Activated naive CD8-positive, alpha-beta T cell treated with anti-CD3 and anti-CD28 coated beads, Interleukin-2, amount 50 U/mL, for 16 hours (primary cell): Measurements from ENCODE around the gene EXOSC2.

Experiments
- DNase-seq: peaks from one replicate; pipeline ENCODE4 v3.0.0-alpha.2; 2020; ENCODE audit warnings: low read depth, low spot score

The EXOSC2 gene

GRCh38 chr9:130696139-130696650, 2.6 kb downstream of the EXOSC2 start:
- DNase-seq = no peak

- no peak for DNase-seq
Observed at GRCh38 chr9:130696996-130697395, 3.4 kb downstream of the EXOSC2 start.

DNA sequence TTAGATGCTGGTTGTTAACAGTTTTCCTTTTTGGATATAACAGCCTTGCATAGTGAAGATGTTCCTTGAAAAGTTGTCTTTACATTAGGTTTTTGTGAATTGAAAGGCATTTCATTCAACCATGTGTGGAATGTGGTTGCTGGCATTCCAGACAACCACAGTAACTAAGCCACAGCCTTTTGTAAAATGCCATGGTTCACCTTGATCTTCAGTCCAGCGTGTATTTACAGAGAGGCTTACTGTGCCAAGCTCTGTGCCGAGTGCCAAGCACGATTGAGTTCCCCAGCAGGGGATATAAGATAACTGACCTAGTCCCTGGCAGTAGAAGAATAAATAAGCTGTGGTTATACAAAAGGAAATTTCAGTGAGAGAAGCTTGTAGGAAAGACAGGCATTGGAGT, 4.9 kb downstream of the EXOSC2 start:
- no peak for DNase-seq

- no peak for DNase-seq
Observed at GRCh38 chr9:130699047-130699446, 5.5 kb downstream of the EXOSC2 start.

DNA sequence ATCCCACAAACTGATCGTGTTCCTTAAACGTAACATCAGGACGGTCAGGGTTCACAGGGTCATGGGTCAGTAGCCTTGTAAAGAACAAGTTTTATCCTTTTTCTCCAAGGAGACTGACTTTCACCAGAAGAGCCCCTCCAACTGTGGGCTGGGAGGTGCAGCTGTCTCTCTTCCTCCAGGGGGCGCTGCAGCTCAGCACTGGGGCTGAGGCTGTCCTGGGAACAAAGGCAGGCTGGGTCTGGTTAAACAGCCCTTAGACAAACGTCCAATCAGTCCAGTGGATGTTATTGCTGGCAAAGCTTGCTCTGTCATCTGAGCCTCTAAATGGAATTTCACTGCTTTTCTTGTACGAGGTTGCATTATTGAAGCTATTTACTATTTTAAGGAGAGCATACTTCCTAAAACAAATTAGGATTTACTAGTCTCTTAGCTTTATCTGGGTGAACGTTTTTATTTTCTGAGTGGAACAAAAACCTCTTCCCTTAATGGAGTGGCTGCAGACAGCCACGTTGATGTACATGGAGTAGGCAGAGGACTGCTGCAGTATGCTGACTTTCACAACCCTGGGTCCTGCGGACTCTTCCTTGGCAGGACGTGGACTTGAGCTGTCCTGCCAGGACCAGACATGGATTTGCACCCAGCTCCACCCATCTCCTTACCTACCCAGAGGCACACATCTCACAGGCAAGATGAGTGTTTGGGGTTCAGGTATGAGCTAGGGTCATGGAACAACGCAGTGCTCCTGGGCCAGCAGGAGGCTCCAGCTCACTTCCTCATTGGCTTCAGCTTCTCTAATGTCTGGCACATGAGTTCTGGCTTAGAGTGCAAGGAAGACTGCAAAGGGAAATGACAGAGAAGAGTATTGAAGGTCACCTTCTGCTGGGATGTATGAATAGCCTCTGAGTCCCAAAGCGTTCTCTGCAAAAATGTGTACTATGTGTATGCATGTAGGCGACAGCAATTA, 7.8 kb downstream of the EXOSC2 start:
- peak; percentile 42 for DNase-seq

- DNase-seq = no peak
Observed at GRCh38 chr9:130703501-130703900, 9.9 kb downstream of the EXOSC2 start.

GRCh38 chr9:130707225-130707976, 13.8 kb downstream of the EXOSC2 start:
- DNase-seq = peak; percentile 54

DNA sequence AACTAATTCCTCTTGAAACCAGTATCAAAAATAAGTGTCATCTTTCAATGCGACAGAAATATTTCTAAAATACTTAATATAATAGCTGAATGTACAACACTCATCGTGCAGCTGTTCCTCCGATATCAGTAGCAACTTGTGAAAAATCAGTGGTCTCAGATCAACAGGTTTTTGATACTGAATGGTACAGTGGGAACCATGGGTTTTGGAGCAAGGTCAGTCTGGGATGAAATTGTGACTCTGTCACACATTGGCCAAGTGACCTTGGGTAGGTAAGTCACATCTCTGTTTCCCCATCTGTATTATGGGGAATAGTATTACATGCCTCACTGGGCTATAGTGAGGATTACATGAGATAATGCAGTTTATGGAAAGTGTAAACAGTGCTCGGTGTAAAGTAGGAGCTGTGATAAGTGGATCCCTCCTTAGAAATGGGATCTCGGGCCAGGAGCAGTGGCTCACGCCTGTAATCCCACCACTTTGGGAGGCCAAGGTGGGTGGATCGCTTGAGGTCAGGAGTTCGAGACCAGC, 17.3 kb downstream of the EXOSC2 start:
- no peak for DNase-seq

GRCh38 chr9:130711469-130711868, 17.9 kb downstream of the EXOSC2 start:
- no peak for DNase-seq

DNA sequence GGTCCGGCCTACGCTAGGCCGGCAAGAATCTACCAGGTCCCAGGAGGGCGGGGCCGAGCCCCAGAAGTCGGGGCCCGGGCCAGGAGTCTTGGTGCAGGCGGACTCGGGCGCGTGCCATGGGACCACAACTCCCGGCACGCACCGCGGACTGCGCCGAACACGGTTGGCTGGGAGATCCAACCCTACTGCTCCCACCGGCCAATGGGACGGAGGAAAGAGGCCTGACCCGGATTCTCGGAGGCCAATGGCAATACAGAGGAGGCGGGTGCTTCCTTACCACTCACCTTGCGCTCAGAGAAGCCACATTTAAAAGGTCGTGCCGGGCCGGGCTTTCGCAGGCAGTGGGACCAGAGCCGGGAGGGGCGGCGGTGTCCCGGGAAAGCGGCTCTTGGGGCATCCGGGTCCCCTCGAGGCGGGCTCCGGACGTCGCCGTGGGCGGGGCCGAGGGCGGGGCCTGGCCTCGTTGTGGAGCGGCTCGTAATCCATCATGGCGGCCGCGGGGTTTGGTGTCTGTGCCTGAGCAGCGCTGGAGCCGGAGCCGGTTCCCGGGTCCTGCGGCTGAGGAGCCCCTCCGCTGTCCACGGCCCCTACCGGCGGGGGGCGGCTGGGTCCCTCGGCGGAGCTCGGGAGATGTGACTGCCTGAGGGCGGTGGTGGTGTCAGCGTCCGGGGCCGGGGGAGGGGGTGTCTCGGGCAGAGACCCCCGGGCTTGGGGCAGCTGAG, 19.1 kb downstream of the EXOSC2 start:
- DNase-seq = peak; percentile 88

GRCh38 chr9:130713286-130713960, 19.8 kb downstream of the EXOSC2 start:
- DNase-seq = no peak

- no peak for DNase-seq
Observed at GRCh38 chr9:130714586-130715110, 21.1 kb downstream of the EXOSC2 start.

DNA sequence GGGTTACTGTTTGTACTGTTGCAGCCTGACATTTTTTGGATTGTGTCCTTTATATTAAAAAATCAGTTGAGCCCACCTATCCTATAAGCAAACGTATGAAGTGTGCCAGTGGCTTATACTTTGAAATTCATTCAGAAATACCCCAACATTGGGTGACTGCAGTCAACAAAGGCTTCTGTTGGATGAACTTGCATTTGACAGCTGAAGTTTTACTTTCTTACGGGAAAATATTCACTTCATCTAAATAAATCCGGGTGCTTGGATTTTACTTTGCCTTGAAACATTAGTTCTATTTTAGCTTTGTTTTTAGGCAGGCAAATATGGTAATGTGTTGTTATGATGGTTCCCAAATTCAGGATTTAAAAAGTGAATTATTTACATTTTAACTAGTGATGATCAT, 21.7 kb downstream of the EXOSC2 start:
- DNase-seq = no peak

- DNase-seq = no peak
Observed at GRCh38 chr9:130718562-130718961, 25.0 kb downstream of the EXOSC2 start.

GRCh38 chr9:130720762-130721161, 27.2 kb downstream of the EXOSC2 start:
- no peak for DNase-seq

DNA sequence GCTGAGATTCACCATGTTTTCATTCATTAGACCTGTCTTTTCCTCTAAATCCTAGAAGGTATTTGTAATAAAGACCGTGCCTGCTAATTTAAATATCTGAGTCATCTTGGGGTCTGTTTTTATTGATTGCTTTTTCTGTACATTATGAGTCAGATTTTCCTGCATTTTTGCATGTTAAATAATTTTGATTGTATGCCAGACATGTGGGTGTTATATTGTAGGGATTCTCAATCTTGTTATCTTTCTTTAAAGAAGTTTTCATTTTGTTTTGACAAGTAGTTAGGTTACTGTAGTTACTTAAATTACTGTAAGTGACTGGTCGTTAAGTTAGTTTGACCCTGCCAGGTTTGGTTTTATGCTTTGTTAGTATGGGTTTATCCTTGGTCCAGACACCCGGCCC, 35.1 kb downstream of the EXOSC2 start:
- DNase-seq = no peak

- DNase-seq = no peak
Observed at GRCh38 chr9:130729145-130729544, 35.6 kb downstream of the EXOSC2 start.

GRCh38 chr9:130731355-130731754, 37.8 kb downstream of the EXOSC2 start:
- DNase-seq = no peak

DNA sequence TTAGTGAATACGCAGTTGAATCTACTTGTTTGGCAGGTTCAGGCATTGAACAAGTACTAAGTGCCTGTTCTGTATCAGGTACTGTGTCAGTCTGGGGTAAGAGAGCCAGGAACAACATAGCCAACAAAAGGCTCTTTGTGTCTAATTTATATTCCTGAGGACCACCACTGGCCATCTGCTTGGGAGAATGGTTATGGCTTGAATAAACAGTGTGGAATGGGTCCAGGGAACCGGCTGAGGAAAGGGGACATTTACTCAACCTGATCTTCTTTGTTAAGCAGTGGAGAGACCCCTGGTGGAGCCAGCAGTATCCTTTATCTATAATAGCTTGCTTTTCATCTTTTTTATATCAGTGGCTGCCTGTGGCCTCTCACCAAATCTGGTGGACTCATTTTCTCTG, 38.6 kb downstream of the EXOSC2 start:
- DNase-seq = no peak

- no peak for DNase-seq
Observed at GRCh38 chr9:130732793-130733221, 39.2 kb downstream of the EXOSC2 start.

DNA sequence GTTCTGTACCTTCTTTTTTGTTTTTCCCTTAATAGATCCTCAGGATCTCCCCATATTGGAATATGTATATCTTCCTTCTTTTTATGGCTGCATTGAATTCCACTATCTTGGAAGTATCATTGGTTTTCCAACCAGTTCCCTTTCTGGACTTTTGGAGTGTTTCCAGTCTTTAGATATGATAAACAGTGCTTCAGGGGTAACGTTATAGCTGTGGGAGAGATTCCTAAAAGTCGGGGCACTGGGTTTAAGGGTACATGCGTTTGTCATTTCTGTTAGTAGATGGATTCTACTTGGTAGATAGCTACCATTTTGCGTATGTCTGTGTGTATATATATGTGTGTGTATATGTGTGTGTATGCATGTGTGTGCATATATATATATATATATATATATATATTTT, 42.0 kb downstream of the EXOSC2 start:
- DNase-seq = no peak
